GM23338 (cell line): Measurements from ENCODE around the gene EIF4E2. TPM values are rescaled to one million over a fixed set of nuclear protein-coding genes. Genes with fewer than 3 reads are reported as not detected.

Experiments used
- ATAC-seq: fragments of 200-7000 bp; cut with Tn5 transposase; 3 replicates; pipeline ENCODE4 v1.9.1; 2020
- DNase-seq: peaks from one replicate; pipeline ENCODE4 v3.0.0-alpha.2; 2015; ENCODE audit warnings: low spot score
- H2AFZ ChIP-seq: fragments of 200-600 bp; sonication (generic); 2 replicates; pipeline ENCODE4 v1.8.0; 2016; ENCODE audit warnings: antibody characterized with exemption, mild to moderate bottlenecking, moderate library complexity
- H3F3A ChIP-seq: fragments of 200-600 bp; sonication (generic); replicated peaks from 2 replicates; pipeline ENCODE4 v1.8.0; 2017; ENCODE audit warnings: antibody characterized with exemption, mixed run types, low read depth
- H3K27ac ChIP-seq: fragments of 200-600 bp; sonication (generic); 2 replicates; pipeline ENCODE4 v1.6.1; 2016; ENCODE audit warnings: low read depth
- H3K27me3 ChIP-seq: fragments of 200-600 bp; sonication (generic); 2 replicates; pipeline ENCODE4 v1.8.0; 2016; ENCODE audit warnings: mild to moderate bottlenecking, mixed run types, moderate library complexity; ENCODE audit not compliant: insufficient read depth
- H3K36me3 ChIP-seq: fragments of 200-600 bp; sonication (generic); 2 replicates; pipeline ENCODE4 v1.8.0; 2016; ENCODE audit warnings: mild to moderate bottlenecking; ENCODE audit not compliant: insufficient read depth
- H3K4me1 ChIP-seq: fragments of 200-600 bp; sonication (generic); 2 replicates; pipeline ENCODE4 v1.8.0; 2016; ENCODE audit warnings: mild to moderate bottlenecking, moderate library complexity; ENCODE audit not compliant: insufficient read depth
- H3K4me2 ChIP-seq: fragments of 200-600 bp; sonication (generic); 2 replicates; pipeline ENCODE4 v1.7.1; 2017; ENCODE audit warnings: mixed run types
- H3K4me3 ChIP-seq: fragments of 200-600 bp; sonication (generic); 2 replicates; pipeline ENCODE4 v1.6.1; 2016; ENCODE audit warnings: mixed run types
- H3K79me2 ChIP-seq: fragments of 200-600 bp; sonication (generic); replicated peaks from 2 replicates; pipeline ENCODE4 v1.8.0; 2017; ENCODE audit warnings: mild to moderate bottlenecking; ENCODE audit not compliant: insufficient read depth
- H3K9me2 ChIP-seq: fragments of 200-600 bp; sonication (generic); 2 replicates; pipeline ENCODE4 v1.8.0; 2017; ENCODE audit not compliant: insufficient read depth
- H4K20me1 ChIP-seq: fragments of 200-600 bp; sonication (generic); replicated peaks from 2 replicates; pipeline ENCODE4 v1.8.0; 2017; ENCODE audit warnings: mild to moderate bottlenecking; ENCODE audit not compliant: insufficient read depth
- H3K27ac Mint-ChIP-seq: 2 replicates; pipeline ENCODE4 v1.8.0; 2020; ENCODE audit warnings: inconsistent platforms, mild to moderate bottlenecking, moderate library complexity, mixed read lengths
- H3K27me3 Mint-ChIP-seq: 3 replicates; pipeline ENCODE4 v1.8.0; 2022; ENCODE audit warnings: low read depth, mild to moderate bottlenecking, moderate library complexity, mixed read lengths, inconsistent platforms; ENCODE audit not compliant: insufficient read depth, poor library complexity
- H3K36me3 Mint-ChIP-seq: 3 replicates; pipeline ENCODE4 v1.8.0; 2021; ENCODE audit warnings: low read depth, mild to moderate bottlenecking, inconsistent platforms, moderate library complexity, mixed read lengths
- H3K4me1 Mint-ChIP-seq: 3 replicates; pipeline ENCODE4 v1.8.0; 2020; ENCODE audit warnings: mild to moderate bottlenecking, inconsistent platforms, mixed read lengths
- H3K4me3 Mint-ChIP-seq: 3 replicates; pipeline ENCODE4 v1.8.0; 2021; ENCODE audit warnings: moderate library complexity, mild to moderate bottlenecking, inconsistent platforms, mixed read lengths
- H3K9me3 Mint-ChIP-seq: 3 replicates; pipeline ENCODE4 v1.8.0; 2020; ENCODE audit warnings: moderate library complexity, mild to moderate bottlenecking, inconsistent platforms, mixed read lengths
- ETS1 ChIP-seq: IDR thresholded peaks from 2 replicates; pipeline ENCODE4 v1.6.1; 2016; ENCODE audit warnings: antibody characterized with exemption
- EZH2phosphoT487 ChIP-seq: fragments of 200-600 bp; sonication (generic); IDR thresholded peaks from one replicate; pipeline ENCODE4 v1.8.1; 2018; ENCODE audit warnings: antibody characterized with exemption; ENCODE audit not compliant: unreplicated experiment
- JUNB ChIP-seq: IDR thresholded peaks from one replicate; pipeline ENCODE4 v1.6.1; 2016; ENCODE audit warnings: antibody characterized with exemption; ENCODE audit not compliant: unreplicated experiment
- ZNF462 ChIP-seq: fragments of 250-450 bp; sonication (Bioruptor Pico); IDR thresholded peaks from 2 replicates; pipeline ENCODE4 v1.5.0; 2020; ENCODE audit warnings: mild to moderate bottlenecking, moderate library complexity
- polyA plus RNA-seq: library from polyadenylated mRNA; unstranded; fragments of >200 nt; fragmentation: Nextera tagmentation; extraction: Ambion mirVana; gene quantifications from 2 replicates; pipeline ENCODE4 v1.2.1, GENCODE V29; 2016
- total RNA-seq: library from RNA; depleted of rRNA; stranded (reverse); fragments of >200 nt; shearing (Covaris generic); gene quantifications from 2 replicates; pipeline ENCODE4 v1.2.3, GENCODE V29; 2014

Gene EIF4E2
- total and polyA plus RNA-seq, 2 experiments from 2014 or later = 68.1 to 152 TPM

DNA sequence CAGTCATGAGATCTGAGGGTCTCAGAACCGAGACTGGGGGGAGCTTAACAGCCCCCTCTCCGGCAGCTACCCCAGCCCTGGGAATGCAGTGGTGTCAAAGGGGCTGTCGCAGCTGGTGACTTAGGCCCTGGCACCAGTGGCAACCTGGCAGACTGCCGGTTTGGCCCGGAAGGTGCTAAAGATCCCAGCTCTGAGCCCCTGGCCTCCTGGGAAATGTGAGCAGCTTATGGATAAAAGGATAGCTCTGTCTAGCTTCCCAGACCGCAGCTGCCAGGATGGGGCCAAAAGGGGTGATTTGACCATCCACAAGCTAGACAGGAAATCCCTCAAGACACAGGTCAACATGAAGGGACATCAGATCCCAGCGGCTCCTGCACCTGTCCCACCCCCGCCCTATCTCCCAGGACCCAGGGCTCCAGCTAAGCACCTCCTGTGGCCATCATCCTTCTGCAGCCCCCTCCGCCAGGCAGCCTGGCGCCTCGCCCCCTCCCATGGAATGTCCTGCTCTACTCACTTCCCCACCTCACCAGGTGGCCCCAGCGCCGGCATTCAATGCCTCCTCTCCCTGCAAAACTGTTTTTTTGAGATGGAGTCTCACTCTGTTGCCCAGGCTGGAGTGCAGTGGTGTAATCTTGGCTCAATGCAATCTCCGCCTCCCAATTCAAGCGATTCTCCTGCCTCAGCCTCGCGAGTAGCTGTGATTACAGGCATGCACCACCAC is 49.7 kb downstream of the EIF4E2 start:
- Histone ChIP-seq H4K20me1 (no peaks in the 10 kb centered on the region), H3K9me2 (no peaks in the 10 kb centered on the region), H2AFZ (no peak overlapping the region), H3K79me2 (no peaks in the 10 kb centered on the region), H3K27ac (no peak overlapping the region), H3K4me2 (no peak overlapping the region), H3K36me3 (no peaks in the 10 kb centered on the region), H3K4me1 (no peaks in the 10 kb centered on the region), H3F3A (no peaks in the 10 kb centered on the region), H3K27me3 (no peaks in the 10 kb centered on the region), H3K4me3 (no peak overlapping the region)
- peak; percentile 56 for DNase-seq
- H3K27me3 Mint-ChIP-seq = peaks cover 8% of the 10 kb centered on the region
- peak; percentile 72 for ATAC-seq
- peaks cover 3% of the 10 kb centered on the region; the same call in 1 of the 3 replicates for H3K4me1 Mint-ChIP-seq
- no peak overlapping the region for H3K27ac Mint-ChIP-seq
- TF ChIP-seq ZNF462 (CRISPR knock-in tag) (no peak), ETS1 (no peak), JUNB (no peak), EZH2phosphoT487 (no peak)
- no peak overlapping the region for H3K4me3 Mint-ChIP-seq
- H3K36me3 Mint-ChIP-seq = no peaks in the 10 kb centered on the region
- H3K9me3 Mint-ChIP-seq = no peaks in the 10 kb centered on the region; the same call in 2 of the 3 replicates
